Limb (tissue), 2 donors: ENCODE results near the gene BTBD2.

ENCODE experiments used
- DNase-seq, 2 donors: peaks; one replicate each; pipeline ENCODE4 v3.0.0-alpha.2; 2016; ENCODE audit errors: extremely low spot score in 2 of 2

Gene BTBD2

DNA sequence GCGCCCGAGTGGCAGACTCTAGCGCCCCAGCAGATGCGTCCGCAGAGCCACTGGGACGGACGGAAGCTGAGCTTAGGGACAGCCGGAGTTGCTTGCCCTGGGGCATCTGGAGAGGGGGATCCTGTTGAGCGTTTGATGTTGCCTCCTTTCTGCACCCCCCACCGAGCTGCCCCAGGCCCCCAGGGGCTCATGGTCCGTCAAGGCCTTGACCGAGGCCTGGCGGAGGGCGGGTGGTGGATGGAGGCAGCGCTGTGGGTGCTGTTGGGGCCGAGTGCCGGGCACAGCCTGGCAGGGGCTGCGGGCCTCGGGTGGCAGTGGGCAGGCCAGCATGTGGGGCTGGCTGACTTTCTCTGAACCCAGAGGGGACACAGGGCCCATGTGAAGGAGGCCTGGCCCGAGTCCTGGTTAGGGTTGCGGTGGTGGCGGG is 71.8 kb downstream of the BTBD2 start:
- DNase-seq: no peak

DNA sequence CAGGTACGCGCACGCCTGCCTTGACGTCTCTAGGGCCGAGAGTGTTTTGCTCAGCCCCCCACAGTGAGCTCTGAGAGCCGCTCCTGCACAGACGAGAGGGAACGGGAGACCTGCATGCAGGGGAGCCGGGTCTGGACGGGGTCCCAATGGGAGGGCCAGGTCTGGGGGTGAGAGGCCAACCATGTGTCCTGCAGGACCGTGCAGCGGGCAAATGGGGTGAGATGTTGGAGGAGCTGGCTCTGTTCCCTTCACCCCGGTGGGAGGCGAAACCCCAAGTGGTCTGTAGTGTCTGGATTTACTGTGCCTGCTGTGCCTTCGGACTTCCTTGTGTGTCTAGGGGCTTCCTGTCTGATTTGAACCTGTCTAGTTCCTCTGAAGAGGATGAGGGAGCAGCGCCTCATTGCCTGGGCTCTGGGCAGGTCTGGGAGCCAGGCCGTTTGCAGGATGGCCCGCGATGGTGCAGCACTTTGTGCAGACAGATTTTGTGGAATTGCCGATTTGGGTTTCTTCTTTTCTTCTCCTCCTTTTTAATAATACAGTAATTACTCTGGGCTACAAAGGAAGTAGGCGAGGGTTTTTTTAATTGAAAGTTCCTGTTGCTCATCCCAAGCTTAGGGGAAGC is 72.5 kb downstream of the BTBD2 start:
- no peak for DNase-seq

DNA sequence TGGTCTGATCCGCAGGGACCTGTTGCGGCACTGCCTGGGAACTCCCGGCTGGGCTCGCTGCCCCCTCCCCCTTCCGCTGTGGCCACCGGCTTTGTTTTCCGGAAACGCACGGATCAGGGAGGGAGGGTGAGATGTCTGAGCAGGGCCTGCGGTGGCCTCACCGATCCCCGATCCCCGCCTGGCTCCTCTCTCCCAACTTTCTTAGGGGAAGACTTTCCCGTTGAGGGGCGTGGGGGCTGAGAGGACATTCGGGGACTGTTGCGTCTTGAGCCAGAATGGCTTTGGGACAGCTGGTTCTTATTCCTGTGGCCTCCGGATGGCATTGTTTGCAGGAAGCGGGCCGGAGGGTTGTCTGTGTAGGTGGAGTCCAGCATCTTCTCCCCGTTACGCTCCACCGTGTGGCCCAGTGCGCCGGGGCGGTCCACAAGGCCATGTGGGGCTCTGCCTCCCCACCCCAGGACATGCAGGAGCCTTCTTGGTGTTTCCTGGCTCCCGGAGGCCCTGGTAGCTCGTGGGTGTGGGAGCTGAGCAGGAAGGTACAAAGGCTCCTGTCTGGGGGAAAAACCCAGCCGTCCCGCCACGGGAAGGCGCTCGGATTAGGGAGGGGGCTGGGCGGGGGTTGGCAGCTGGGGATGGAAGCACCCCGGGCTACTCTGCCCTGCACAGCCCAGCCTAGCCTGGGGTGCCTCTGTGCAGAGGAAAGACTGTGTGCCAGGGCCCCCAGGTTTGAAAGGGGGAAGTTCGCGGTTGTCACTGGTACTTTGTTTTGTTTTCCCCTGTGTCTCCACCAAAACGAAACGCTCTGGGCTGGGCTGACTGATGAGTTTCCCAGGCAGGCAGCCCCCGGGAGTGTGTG is 73.2 kb downstream of the BTBD2 start:
- DNase-seq: peak; percentile 19 to 77

DNA sequence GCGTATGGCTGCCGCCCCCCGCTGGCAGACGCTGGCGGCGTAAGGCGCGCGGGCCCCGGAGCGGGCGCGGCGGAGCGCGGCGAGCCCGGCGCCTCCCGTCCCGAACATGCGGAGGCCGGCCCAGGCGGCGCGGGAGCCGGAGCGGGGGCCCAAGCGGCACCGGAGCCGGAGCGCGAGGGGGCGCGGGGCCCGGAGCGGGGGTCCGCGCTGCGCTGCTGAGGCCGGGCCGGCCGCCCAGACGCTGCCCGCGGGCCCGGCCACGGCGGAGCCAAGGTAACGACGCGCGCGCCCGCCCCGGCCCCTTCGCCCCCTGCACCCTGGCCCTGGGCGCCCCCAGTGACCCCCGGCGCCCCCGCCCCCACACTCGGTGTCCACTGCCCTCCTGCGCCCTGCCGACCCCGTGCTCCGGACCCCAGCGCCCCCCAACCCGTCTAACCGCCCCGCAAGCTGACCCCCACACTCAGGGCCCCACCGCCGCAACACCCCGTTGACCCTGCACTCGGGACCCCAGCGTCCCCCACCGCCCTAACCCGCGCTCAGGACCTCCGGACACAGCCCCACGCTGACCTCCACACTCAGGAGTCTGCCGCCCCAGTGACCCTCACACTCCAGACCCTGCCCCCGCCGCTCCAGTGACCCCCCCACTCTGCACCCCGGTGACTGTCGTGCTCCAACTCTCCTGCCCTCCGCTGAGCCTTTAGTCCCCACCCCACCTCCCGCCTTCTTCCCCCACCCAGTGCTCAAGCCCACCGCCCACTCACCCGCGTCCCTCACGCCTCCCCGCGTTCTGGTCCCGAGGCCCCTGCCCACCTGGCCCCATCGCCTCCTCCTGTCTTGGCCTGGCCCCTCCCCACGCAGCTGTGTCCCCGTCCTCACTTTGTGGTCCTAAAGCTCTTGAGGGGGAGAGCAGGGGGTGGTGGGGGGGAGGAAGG is 74.1 kb downstream of the BTBD2 start, which contains the start of gene CSNK1G2:
CSNK1G2 (plus strand) TSS at position 27 of the 932 bp plus-strand sequence. CDS start 28,601 bp downstream, outside the sequence.
- DNase-seq: no peak

DNA sequence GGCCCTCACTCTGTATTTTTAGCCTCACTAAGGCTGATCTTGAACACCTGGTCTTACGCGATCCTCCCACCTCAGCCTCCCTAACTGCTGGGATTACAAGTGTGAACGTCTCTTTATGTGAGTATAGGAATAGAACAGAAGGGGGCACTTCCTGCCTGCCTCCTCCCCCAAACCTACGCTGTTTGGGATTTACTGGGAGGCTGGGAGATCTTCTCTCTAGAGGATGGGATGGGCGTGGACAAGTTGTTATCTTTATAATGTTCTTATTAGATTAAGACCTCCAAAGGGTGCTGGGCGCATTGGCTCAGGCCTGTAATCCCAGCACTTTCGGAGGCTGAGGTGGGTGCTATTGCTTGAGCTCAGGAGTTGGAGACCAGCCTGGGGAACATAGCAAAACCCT is 77.4 kb downstream of the BTBD2 start:
- DNase-seq: no peak

DNA sequence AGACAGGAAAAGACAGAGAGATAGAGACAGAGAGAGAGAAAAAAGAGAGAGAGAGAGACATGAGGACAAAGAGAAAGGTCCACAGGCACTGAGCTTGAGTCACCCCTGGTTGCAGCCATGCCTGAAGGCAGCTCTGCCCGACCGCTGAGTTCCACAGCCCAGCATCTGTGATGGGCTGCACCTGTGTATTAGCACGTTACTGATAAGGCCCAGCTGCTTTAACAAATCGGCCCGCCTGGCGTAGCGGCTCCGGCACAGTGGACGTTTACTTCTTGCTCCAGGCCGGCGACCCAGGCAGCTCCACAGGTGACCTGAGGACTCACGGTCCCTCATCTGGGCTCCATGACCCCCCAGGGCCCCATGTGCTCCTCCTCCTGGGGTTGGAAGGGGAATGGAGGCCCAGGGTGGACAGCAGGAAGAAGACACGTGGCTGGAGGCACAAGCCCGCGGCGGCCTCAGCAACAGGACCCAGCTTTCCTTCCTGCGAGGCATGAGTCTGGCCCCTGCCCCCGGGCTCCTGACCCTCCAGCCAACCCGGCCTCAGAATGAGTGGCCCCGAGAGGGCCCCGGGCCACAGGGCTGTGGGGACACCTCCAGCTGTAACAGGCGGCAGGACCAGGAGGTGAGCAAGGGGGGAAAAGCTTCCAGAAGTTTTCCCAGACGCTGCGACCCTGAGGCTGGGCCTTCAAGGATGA is 78.5 kb downstream of the BTBD2 start:
- DNase-seq: no peak

DNA sequence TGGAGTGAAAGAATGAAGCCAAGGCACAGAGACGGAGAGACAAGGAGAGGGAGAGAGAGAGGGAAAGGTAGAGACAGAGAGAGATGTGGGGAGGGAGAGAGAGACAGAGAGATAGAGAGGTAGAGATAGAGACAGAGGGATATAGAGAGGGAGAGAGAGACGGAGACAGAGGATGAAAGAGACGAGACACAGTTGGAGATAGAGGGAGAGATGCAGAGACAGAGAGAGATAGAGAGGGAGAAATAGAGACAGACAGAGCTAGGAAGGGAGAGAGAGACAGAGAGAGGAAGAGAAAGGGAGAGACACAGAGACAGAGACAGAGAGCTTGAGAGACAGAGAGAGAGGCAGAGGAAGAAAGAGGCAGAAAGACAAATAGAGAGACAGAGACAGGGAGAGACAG is 79.1 kb downstream of the BTBD2 start:
- no peak for DNase-seq

DNA sequence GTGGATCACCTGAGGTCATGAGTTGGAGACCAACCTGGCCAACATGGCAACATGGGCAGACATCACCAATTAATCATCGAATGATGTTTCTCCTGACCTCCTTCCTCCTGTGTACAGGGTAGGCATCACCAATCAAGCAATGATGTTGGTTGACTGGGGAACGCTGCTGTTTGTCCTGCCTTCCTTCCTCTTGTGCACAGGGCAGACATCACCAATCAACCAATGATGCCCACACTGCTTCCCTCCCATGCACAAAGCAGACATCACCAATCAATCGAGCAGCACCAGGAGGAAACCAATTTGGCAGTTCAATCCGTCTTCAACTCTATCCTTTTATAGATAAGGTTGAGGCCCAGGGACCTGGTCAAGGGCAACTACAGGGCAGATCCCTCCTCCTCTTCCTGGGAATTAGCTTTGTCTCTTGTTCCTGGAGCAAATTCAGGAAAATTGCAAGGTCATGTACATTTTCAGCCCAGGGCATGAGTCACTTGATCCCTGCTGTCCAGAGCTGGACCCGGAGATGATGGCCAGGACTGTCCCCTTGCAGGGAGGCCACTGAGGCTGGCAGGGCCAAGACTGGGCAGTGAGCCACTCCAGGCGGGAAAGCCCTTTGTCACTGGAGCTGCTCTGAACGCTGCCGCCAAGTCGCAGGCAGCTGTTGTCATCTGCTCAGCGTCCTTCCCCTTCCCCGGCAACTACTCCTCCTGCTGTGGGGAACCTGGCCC is 79.9 kb downstream of the BTBD2 start:
- DNase-seq: peak in 1 of 2 donors; percentile 24
